GM19395 (cell line): Measurements from ENCODE around the gene ARFRP1.

ENCODE experiments used
- ATAC-seq: cut with Tn5 transposase; IDR thresholded peaks from one replicate; pipeline ENCODE4 v1.9.1; 2021; ENCODE audit warnings: mild to moderate bottlenecking, moderate library complexity; ENCODE audit not compliant: unreplicated experiment

ARFRP1 gene

DNA sequence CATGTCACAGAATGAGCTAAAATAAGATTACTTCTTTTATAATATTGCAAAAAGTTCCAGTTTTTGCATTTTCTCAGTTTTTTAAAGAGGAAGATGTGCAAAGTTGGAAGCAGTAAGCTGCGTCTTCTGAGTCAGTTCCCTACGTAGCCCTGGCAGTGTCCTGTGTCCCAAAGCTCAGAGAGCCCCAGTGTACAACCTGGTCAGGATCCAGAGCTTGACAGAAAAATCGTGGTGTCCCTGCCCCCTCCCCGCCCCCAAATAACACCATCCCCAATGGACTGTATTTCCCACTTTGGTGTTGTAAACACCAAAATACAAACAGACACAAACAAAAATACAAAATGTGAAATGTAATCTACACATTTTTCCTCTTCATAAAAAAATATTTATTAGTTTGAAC lies 36.4 kb upstream of the ARFRP1 start:
- ATAC-seq, result no peak

DNA sequence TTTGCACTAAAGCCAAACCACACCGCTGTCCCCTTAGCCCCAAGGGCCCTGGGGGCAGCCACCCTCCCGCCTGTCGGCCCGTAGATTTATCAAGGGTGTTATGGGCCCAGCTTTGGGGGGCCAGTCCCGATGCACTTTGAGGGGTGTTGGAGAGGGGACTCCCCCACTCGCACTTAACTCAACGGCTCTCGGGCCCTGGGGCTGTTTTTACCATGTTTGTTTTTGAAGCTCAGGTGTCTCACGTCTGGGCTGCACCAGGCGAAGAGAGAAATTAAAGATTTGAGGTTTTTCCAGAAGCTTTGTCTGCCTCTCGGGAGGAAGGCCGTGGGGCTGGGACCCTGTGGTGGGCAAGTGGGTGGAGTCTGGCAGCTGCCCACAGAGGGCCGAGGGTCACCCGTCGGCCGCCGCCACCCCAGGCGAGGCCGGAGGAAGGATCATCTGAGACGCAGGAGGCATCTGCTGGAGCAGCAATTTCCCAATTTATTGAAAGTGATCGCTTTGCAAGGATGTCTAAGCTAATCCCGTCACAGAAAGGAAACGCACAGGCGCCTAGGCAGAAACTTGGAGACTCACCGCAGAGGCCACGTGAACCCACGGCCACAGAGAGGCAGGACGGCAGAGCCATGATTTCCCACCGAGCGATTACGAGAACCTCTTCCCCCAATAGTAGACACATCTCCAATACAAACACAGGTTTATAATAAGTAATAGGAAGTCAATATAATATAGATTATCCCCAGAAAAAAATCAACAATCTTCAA lies 35.6 kb upstream of the ARFRP1 start:
- no peak for ATAC-seq

DNA sequence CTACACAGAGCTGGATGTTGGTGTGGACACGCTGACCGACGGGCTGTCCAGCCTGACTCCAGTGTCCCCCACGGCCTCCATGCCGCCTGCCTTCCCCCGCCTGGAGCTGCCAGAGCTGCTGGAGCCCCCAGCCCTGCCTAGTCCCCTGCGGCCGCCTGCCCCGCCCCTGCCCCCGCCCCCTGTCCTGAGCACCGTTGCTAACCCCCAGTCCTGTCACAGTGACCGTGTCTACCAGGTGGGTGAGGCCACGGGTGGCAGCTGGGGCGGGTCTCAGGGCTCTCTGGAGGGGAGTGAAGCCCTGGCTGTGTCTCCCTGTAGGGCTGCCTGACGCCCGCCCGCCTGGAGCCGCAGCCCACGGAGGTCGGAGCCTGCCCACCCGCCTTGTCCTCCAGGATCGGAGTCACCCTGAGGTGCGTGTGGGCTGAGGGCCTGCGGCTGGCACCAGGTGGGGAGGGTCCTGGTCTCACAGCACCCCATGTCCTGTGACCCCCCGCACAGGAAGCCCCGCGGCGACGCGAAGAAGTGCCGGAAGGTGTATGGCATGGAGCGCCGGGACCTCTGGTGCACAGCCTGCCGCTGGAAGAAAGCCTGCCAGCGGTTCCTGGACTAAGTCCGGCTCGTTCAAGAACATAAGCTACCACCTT lies 34.7 kb upstream of the ARFRP1 start:
- no peak for ATAC-seq

DNA sequence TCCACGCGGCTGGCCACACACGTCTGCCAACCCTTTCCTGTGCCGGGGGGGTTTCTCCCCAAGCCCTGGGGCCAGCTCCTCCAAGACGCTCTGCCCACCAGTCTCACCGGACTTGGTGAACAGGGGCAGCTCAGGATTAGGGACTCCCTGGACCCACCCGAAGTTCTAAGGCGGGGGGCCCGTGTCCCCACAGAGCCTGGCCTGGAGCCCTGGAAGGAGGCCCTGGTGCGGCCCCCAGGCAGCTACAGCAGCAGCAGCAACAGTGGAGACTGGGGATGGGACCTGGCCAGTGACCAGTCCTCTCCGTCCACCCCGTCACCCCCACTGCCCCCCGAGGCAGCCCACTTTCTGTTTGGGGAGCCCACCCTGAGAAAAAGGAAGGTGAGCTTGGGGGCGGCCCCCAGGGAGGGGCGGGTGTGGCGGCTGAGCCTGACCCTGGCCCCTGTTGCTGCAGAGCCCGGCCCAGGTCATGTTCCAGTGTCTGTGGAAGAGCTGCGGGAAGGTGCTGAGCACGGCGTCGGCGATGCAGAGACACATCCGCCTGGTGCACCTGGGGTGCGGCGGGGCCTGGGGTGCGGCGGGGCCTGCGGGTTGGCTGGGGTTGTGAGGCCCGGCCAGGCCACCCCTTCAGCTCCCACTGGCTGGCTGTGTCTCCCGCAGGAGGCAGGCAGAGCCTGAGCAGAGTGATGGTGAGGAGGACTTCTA lies 34.1 kb upstream of the ARFRP1 start:
- ATAC-seq, result no peak

DNA sequence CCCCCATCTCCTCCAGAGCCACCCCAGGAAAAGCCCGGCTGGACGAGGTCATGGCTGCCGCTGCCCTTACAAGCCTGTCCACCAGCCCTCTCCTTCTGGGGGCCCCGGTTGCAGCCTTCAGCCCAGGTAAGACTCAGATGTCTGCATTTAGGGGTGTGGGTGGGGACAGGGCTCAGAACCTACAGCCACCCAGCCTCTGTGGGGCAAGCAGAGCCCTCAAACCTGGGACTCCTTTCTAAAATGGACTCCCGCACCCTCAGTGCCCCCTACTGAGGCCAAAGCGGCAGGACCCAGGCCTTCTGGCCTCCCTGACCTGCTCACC lies 33.5 kb upstream of the ARFRP1 start:
- no peak for ATAC-seq

DNA sequence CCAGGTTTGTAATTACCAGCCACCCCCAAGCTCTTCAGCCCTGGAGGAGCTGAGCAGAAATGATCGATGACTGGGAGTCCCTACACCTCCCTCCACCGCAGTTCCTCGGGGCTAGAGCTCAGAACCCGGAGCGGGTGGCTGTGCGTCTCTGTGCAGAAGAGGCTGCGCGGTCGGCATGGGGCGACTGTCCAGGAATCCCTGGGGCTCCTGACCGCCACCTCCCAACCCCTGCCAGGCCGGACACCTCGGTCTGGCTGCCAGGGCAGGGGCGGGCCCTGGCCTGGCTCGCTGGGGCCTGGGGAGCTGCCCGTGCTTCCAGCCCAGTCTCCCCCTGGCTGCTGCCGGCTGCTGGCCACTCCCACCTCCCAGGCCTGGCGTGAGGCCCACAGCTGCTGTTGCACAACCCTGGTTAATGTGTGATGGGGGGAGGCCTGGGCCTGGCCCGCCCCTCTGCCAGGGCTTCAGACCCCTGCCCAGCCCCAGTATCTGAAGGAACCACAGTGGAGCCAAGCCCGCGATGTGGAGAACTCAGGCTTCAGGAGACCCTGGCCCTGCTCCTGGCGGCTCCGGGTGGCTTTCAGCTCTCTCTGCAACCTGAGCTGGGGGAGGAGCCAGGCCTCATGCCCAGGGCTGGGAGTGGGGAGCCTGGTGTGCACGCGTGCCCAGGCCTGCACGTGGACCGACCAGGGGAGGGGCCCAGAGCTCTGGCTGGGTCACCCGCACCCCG lies 33.0 kb upstream of the ARFRP1 start:
- ATAC-seq, result no peak

DNA sequence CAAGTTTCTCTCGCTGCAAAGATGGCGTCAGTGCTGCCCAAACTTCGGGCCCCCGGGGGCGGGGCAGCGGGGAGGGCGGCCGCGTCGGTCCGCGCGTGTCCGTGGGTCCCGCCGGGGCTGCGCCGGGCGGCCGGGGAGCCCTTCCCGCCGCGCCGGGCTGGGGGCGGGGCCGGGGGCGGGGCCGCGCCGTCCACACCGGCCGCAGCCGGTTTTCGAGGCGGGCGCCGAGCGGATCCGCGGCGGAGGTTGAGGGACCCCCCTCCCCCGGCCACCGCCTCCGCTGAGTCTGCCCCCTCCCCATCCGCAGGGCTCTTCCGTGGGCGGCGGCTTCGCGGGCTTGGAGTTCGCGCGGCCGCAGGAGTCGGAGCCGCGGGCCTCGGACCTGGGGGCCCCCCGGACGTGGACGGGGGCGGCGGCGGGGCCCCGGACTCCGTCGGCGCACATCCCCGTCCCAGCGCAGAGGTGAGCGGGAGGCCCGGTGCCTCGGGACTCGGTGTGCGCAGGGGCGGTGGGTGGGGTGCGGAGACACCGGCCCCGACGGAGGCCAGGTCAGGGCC lies 32.4 kb upstream of the ARFRP1 start:
- ATAC-seq, result no peak

DNA sequence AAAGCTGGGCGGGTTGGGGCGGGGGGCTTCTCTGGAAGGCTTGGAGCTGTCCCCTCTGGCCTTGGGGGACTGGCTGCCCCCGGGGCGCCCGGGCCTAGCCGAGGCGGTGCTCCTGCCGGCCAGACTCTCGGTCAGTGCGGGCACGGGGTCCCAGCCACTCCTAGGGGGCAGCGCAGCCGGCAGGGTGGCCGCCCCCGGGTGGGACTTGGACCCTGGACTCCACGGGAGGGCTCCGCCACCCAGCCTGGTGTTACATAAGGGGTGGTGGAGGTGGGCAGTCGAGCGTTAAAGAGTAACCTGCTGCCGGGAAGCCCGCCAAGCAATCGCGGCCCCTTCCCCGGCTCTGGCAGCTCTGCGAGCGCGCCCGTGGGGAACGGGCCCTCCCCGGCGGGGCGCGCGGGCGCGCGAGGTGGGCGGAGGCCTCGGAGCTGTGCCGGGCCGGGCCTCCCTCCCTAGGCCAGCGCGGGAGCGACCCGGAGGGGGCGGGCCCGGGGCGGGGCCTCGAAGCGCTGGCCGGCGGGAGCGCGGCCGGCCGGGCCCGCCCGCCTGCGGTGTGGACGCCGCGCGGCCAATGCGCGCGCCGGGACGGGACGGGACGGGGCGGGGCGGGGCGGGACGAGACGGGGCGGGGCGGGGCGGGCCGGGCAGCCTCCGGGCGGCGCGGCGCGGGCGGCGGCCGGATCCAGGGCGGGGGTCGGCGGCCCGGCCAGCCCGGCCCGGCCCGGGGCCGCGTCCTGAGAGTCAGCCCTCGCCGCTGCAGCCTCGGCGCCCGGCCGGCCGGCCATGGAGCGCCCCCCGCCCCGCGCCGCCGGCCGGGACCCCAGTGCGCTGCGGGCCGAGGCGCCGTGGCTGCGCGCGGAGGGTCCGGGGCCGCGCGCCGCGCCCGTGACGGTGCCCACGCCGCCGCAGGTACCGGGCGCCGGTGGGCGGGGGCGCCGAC lies 31.6 kb upstream of the ARFRP1 start, which contains the start of gene SLC2A4RG:
TSS of gene SLC2A4RG (plus strand) at position 647 of the 940 bp plus-strand sequence. CDS start at position 784, 137 bp downstream.
- ATAC-seq, result no peak

DNA sequence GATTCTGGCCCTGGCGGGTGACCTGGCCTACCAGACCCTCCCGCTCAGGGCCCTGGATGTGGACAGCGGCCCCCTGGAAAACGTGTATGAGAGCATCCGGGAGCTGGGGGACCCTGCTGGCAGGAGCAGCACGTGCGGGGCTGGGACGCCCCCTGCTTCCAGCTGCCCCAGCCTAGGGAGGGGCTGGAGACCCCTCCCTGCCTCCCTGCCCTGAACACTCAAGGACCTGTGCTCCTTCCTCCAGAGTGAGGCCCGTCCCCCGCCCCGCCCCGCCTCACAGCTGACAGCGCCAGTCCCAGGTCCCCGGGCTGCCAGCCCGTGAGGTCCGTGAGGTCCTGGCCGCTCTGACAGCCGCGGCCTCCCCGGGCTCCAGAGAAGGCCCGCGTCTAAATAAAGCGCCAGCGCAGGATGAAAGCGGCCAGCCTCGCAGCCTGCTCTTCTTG lies 30.9 kb upstream of the ARFRP1 start:
- ATAC-seq, result no peak

DNA sequence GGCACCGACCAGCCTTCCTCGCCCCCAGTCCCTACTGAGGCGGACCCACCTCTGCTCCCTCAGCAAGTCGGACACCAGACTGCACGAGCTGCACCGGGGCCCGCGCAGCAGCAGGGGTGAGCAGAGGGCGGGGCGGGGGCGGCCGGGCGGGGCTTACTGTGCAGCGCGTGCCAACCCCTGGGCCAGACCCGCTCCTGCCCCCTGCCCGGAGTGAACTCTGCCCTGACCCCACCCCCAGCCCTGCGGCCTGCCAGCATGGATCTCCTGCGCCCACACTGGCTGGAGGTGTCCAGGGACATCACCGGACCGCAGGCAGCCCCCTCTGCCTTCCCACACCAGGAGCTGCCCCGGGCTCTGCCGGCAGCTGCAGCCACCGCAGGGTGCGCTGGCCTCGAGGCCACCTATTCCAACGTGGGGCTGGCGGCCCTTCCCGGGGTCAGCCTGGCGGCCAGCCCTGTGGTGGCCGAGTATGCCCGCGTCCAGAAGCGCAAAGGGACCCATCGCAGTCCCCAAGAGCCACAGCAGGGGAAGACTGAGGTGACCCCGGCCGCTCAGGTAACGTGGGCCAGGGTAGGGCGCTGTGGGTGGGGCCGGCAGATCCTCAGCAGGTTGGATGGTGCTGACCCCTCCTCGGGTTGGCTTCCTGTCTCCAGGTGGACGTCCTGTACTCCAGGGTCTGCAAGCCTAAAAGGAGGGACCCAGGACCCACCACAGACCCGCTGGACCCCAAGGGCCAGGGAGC lies 30.3 kb upstream of the ARFRP1 start:
- no peak for ATAC-seq

DNA sequence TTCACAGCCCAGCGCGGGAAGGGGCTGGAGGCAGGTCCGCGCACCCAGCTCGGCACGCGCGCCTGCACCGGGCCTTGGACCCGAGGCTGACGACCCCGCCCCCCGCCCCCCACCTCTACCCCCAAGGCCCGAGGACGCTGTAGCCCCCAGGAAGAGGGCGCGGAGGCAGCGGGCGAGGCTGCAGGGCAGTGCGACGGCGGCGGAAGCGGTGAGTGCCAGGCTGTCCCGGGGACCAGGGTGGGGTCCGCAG lies 29.8 kb upstream of the ARFRP1 start:
- ATAC-seq, result no peak

DNA sequence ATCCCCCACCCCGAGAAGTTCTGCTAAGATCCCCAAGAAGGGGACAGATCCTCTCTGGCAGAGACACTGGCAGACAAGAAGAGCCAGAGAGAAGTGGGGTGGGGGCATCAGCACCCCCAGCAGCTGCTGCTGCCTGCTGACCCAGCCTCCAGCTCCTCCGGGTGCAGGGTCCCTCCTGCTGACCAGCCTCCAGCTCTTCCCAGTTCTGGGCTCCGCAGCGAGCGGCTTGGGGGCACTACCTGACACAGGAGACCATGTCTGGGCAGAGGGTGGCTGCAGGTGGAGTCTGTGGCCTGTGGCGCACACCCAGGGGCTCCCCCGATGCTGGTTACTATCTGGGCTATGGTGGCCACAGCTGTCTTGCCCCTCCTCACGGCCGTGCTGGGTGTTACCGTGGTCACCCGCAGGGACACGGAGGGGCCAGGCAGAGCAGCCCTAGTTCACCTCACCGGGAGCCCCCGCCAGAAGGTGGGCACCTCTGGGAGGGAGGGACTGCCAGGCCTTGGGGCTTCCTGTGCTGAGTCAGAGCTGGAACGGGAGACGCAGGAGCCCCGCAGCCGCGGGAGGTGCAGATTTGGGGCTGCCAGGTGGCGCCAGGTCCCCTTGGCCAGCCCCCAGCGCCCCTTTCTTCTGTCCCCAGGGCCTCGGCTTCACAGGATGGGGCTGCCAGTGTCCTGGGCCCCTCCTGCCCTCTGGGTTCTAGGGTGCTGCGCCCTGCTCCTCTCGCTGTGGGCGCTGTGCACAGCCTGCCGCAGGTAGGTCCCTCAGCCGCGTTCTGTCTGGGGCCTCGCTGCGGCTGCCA lies 29.3 kb upstream of the ARFRP1 start:
- no peak for ATAC-seq

DNA sequence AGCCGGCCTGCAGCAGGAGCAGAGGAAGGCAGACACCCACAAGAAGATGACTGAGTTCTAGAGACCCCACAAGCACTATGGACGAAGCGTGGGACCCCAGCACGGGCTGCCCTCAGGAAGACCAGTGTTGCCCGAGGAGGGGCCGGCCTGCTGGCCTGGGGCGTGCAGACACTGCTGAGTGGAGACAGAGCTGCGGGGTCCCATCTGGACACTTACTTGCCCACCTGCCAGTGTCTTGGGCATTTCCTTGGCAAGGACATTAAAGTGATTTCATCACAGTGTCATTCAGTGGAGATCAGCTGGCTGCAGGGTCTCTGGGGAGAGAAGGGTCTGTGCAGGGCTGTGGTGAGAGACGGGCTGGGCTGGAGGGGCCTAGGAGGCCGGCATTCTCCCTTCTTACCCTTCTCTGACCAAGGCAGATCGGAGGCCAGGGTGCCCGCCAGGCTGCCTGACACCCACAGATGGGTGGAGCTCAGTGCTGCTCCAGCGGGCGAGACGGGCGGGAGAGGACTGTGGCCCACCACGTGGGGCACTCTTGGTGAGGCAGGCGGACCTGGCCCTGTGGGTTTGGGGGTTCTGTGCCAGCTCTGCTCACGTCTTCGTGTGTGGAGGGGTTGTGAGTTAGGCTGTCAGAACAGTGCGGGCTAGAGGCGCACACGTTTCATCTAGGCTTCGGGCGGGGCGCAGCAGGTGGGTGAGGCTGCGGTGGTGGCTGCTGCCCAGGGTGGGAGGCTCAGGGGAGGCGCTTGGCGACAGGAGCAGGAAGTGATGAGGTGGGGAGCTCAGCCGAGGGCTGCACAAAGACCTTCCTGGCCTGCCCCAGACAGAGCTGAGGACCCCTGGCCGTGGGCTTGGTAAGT lies 28.3 kb upstream of the ARFRP1 start, which contains the start of gene LIME1:
TSS of gene LIME1 (plus strand) at position 806 of the 860 bp plus-strand sequence. CDS start 886 bp downstream, outside the sequence.
- ATAC-seq, result no peak

DNA sequence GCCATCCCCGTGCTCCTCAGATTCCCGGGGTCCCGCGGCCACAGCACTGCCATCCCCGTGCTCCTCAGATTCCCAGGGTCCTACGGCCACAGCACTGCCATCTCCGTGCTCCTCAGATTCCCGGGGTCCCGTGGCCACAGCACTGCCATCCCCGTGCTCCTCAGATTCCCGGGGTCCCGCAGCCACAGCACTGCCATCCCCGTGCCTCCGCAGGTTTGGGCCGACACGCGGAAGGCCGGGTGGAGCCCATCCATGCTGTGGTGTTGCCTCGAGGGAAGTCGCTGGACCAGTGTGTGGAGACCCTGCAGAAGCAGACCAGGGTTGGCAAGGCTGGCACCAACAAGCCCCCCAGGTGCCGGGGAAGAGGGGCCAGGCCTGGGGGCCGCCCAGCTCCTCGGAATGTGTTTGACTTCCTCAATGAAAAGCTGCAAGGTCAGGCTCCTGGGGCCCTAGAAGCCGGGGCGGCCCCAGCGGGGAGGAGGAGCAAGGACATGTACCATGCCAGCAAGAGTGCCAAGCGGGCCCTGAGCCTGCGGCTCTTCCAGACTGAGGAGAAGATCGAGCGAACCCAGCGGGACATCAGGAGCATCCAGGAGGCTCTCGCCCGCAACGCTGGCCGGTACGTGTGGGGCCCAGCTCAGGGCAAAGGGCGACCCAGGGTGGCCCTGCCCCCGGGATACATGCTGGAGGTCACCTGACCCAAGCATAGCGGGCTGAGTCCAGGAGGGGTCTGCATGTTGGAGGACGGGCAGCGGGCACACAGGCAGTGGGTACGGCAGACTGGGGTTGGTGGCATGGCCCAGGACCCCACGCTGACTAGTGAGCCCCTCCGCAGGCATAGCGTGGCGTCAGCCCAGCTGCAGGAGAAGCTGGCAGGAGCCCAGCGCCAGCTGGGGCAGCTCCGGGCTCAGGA lies 27.4 kb upstream of the ARFRP1 start:
- no peak for ATAC-seq

DNA sequence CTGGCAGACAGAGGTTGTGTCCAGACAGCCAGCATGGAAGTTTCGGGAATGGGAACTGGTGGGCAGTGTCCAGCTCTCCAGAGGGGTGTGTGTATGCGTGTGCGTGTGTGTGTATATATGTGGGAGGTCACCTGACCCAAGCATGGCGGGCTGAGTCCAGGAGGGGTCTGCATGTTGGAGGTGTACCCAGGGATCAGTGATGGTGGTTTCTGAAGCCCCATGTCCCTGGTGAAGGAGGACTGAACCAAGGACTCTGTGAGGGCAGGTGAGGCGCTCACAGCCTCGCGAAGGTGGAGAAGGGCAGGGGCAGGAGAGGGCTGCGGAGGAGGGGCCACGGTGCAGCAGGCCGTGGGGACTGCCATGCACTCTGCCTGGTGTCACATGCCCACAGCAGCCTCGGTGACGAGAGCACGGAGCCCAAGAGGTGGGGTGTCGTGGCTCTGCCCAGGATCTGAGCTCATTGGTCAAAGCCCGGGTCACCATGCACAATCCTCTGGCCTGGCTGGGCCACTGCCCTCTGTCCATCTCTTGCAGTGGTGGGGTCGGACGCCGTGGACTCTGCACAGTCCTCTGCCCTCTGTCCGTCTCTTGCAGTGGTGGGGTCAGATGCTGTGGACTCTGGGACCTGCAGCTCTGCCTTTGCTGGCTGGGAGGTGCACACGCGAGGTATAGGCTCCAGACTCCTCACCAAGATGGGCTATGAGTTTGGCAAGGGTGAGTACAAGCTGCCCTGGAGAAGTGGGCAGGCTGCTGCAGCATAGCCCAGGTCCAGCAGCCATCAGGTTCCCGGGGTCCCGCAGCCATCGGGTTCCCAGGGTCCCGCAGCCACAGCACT lies 26.6 kb upstream of the ARFRP1 start:
- ATAC-seq, result no peak

DNA sequence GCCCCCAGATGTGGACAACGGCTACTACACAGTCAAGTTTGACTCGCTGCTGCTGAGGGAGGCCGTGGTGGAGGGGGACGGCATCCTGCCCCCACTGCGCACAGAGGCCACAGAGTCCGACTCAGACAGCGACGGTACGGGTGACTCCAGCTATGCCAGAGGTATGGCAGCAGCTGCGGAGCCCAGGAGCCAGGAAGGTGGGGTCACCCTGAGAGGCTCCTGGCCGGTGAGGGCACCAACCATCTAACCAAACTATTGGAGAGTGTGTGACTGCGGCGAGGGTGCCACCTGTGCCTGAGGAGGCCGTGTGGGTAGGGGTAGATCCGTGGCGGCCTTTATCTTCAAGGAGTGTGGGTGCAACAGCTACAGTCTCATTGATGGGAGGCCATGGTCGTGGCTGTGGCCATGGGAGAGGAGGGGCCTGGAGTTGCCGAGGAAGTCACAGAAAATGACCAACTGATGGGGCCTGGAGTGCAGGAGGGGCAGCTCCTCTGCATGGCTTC lies 25.9 kb upstream of the ARFRP1 start:
- no peak for ATAC-seq
